Thoracic aorta (tissue), 2 donors: ENCODE measurements around the gene CDK4. TPM values are rescaled to one million over a fixed set of nuclear protein-coding genes. Genes with fewer than 3 reads are reported as not detected.

ENCODE experiments used
- ATAC-seq: fragments of 150-250 bp; one replicate; pipeline ENCODE4 v1.8.0; 2017; ENCODE audit warnings: low read depth; ENCODE audit not compliant: insufficient number of reproducible peaks, low FRiP score
- DNase-seq: peaks from one replicate; pipeline ENCODE4 v3.0.0-alpha.2; 2020; ENCODE audit warnings: low spot score
- H3K27ac ChIP-seq, 2 donors: fragments of 200-600 bp; sonication (generic); 1 replicate in 1 of 2; 2 replicates in 1 of 2; pipeline ENCODE4 v1.5.1; 2016; ENCODE audit warnings: mild to moderate bottlenecking in 2 of 2, moderate library complexity in 2 of 2
- H3K27me3 ChIP-seq: fragments of 200-600 bp; sonication (generic); replicated peaks from 2 replicates; pipeline ENCODE4 v1.6.0; 2016; ENCODE audit warnings: mild to moderate bottlenecking; ENCODE audit not compliant: insufficient read depth
- H3K36me3 ChIP-seq: fragments of 200-600 bp; sonication (generic); one replicate; pipeline ENCODE4 v1.5.1; 2016
- H3K4me1 ChIP-seq, 2 donors: fragments of 200-600 bp; sonication (generic); 1 replicate in 1 of 2; 2 replicates in 1 of 2; pipeline versions ENCODE4 v1.5.1 to v1.6.0; 2016; ENCODE audit warnings: low read depth in 2 of 2, mild to moderate bottlenecking in 1 of 2; ENCODE audit not compliant: control insufficient read depth in 1 of 2
- H3K4me3 ChIP-seq: fragments of 200-600 bp; sonication (generic); 2 replicates; pipeline ENCODE4 v1.5.1; 2016; ENCODE audit warnings: mild to moderate bottlenecking
- H3K9me3 ChIP-seq: fragments of 200-600 bp; sonication (generic); 2 replicates; pipeline ENCODE4 v1.5.1; 2016
- CTCF ChIP-seq: fragments of 200-600 bp; sonication (generic); IDR thresholded peaks from one replicate; pipeline ENCODE4 v1.5.1; 2019; ENCODE audit warnings: antibody characterized with exemption
- total RNA-seq, 2 donors: library from RNA; depleted of rRNA; stranded (reverse); fragments of >200 nt; gene quantifications; one replicate each; pipeline versions ENCODE4 v1.1.0 to v1.2.3, GENCODE V29; 2016

CDK4 gene
- total RNA-seq, 2 donors from 2014 or later: 52.3 to 72.8 TPM

GRCh38 chr12:57793920-57794319 lies 41.8 kb upstream of the CDK4 start:
- Histone ChIP-seq H3K27ac (no peak overlapping the region), H3K27me3 (no peaks in the 10 kb centered on the region), H3K9me3 (no peaks in the 10 kb centered on the region), H3K4me1 (no peaks in the 10 kb centered on the region), H3K36me3 (peaks cover 26% of the 10 kb centered on the region), H3K4me3 (no peak overlapping the region)
- no peak for TF ChIP-seq CTCF
- ATAC-seq (no peak), DNase-seq (no peak)

- DNase-seq: no peak
- H3K36me3 ChIP-seq: peaks cover 17% of the 10 kb centered on the region
Measured at GRCh38 chr12:57783861-57784260, 31.8 kb upstream of the CDK4 start.

GRCh38 chr12:57783466-57783801 lies 31.3 kb upstream of the CDK4 start:
- H3K36me3 ChIP-seq: peaks cover 17% of the 10 kb centered on the region

More at GRCh38 chr12:57783861-57784260, 31.8 kb upstream of the CDK4 start:
- no peak for TF ChIP-seq CTCF
- H3K4me1 ChIP-seq: peaks cover 12 to 17% of the 10 kb centered on the region in 2 donors
- no peak overlapping the region for H3K27ac ChIP-seq
- no peaks in the 10 kb centered on the region for H3K27me3 ChIP-seq
- no peak overlapping the region for H3K4me3 ChIP-seq
- no peaks in the 10 kb centered on the region for H3K9me3 ChIP-seq
- no peak for ATAC-seq

GRCh38 chr12:57782608-57783465 lies 30.7 kb upstream of the CDK4 start, which contains the start of gene TSFM:
TSS of gene TSFM (plus strand) at chr12:57782787. CDS start at chr12:57782802, 15 bp downstream.
- peaks cover 16% of the 10 kb centered on the region for H3K36me3 ChIP-seq
- H3K27me3 ChIP-seq: no peaks in the 10 kb centered on the region
- H3K4me1 ChIP-seq: peaks cover 12 to 17% of the 10 kb centered on the region in 2 donors
- DNase-seq (peak; percentile 88), ATAC-seq (peak; percentile 70)
- peak; percentile 89 for TF ChIP-seq CTCF
- peak within 1 kb of the TSS; percentile 35 to 53 for H3K27ac ChIP-seq
- peak within 1 kb of the TSS; percentile 98 for H3K4me3 ChIP-seq
- no peaks in the 10 kb centered on the region for H3K9me3 ChIP-seq

More at GRCh38 chr12:57783466-57783801, 31.3 kb upstream of the CDK4 start:
- Histone ChIP-seq H3K9me3 (no peaks in the 10 kb centered on the region), H3K27ac (no peak overlapping the region), H3K4me3 (peak overlapping the region; percentile 98), H3K4me1 (peaks cover 12 to 17% of the 10 kb centered on the region in 2 donors), H3K27me3 (no peaks in the 10 kb centered on the region)
- no peak for TF ChIP-seq CTCF
- DNase-seq (no peak), ATAC-seq (no peak)

- ATAC-seq (no peak), DNase-seq (no peak)
- Histone ChIP-seq H3K36me3 (peaks cover 10% of the 10 kb centered on the region), H3K9me3 (no peaks in the 10 kb centered on the region), H3K27ac (no peak overlapping the region), H3K27me3 (no peaks in the 10 kb centered on the region), H3K4me3 (peak overlapping the region; percentile 98), H3K4me1 (peaks cover 12 to 17% of the 10 kb centered on the region in 2 donors)
- no peak for TF ChIP-seq CTCF
Measured at GRCh38 chr12:57782243-57782607, 30.1 kb upstream of the CDK4 start.
